ENCODE measurements around the gene DPEP1.

DPEP1 gene

DNA sequence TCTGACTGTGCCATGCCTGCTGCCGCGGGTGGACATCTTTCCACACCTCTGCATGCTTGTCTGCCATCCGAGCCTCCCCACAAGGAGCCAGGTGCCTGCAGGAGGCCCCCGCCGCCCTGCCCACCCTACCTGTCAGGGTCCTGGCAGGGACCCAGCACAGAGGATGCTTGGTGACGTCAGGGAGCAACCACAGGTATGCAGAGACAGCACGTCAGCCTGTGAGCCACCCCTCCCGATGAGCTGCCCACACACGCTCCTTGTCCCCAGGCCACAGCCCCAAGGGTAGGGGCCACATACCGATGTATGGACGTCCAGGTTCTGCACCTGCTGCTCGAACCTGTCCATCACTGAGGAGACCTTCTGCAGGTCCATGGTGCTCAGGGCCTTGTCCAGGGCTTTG is 33.5 kb downstream of the DPEP1 start:
- TF ChIP-seq CTCF (IDR thresholded peaks at IDR 0.05; ENCODE audit: control insufficient read depth, insufficient read depth, low read depth, low read length, missing control alignments), result no peak
- no peak overlapping the region for H3K4me3 ChIP-seq (ENCODE audit: control insufficient read depth, low read depth, low read length)
- DNase-seq (ENCODE audit: low read depth), result no peak

DNA sequence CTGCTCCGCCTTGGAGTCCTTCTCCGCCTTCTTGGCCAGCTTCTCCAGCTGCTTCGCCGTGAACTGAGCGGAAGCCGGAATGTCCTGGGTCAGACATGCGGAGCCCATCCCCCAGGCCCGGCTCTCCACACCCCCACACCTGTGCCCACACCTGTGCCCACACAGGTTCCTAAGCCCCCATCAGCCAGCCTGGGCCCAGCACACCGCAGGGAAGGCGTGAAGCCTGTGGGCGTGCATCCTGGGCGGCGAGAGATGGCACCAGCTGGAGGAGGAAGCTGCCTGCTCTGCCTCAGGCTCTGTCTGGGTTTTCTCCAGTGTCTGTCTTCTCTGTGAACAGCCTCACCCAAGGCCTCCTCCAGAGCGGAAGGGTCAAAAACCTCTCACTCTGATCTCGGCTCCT is 38.1 kb downstream of the DPEP1 start:
- no peak for DNase-seq (ENCODE audit: low read depth)
- H3K4me3 ChIP-seq (ENCODE audit: control insufficient read depth, low read depth, low read length), result no peak overlapping the region
- no peak for TF ChIP-seq CTCF (IDR thresholded peaks at IDR 0.05; ENCODE audit: control insufficient read depth, insufficient read depth, low read depth, low read length, missing control alignments)

GRCh38 chr16:89653656-89654295 is 40.3 kb downstream of the DPEP1 start:
- TF ChIP-seq CTCF (IDR thresholded peaks at IDR 0.05; ENCODE audit: control insufficient read depth, insufficient read depth, low read depth, low read length, missing control alignments), result no peak
- DNase-seq (ENCODE audit: low read depth), result no peak
- no peak overlapping the region for H3K4me3 ChIP-seq (ENCODE audit: control insufficient read depth, low read depth, low read length)

DNA sequence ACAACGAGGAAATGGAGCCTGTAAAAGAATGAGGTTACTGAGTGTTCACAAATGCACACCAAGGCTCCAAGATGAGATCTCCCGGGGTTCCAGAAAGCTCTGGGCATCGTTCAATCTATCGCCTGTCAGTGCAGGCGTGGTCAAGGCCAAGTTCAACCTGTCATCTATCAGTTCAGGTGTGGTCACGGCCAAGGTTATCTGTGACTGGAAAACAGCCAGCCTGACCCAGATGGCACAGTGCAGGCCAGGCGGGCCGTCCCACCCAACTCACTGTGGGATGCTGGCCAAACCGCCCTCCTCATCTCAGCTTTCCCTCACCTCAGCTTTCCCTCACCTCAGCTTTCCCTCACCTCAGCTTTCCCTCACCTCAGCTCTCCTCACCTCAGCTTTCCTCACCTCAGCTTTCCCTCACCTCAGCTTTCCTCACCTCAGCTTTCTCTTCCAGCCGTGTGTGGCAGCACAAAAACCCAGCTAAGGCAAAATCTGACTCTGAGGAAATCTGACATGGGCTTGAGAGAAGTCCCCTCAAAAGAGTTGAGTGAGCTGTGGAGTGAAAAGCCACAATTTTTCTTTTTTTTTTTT is 41.7 kb downstream of the DPEP1 start:
- no peak for DNase-seq (ENCODE audit: low read depth)
- no peak overlapping the region for H3K4me3 ChIP-seq (ENCODE audit: control insufficient read depth, low read depth, low read length)
- TF ChIP-seq CTCF (IDR thresholded peaks at IDR 0.05; ENCODE audit: control insufficient read depth, insufficient read depth, low read depth, low read length, missing control alignments), result no peak

GRCh38 chr16:89656435-89657121 is 43.1 kb downstream of the DPEP1 start:
- TF ChIP-seq CTCF (IDR thresholded peaks at IDR 0.05; ENCODE audit: control insufficient read depth, insufficient read depth, low read depth, low read length, missing control alignments), result no peak

DNA sequence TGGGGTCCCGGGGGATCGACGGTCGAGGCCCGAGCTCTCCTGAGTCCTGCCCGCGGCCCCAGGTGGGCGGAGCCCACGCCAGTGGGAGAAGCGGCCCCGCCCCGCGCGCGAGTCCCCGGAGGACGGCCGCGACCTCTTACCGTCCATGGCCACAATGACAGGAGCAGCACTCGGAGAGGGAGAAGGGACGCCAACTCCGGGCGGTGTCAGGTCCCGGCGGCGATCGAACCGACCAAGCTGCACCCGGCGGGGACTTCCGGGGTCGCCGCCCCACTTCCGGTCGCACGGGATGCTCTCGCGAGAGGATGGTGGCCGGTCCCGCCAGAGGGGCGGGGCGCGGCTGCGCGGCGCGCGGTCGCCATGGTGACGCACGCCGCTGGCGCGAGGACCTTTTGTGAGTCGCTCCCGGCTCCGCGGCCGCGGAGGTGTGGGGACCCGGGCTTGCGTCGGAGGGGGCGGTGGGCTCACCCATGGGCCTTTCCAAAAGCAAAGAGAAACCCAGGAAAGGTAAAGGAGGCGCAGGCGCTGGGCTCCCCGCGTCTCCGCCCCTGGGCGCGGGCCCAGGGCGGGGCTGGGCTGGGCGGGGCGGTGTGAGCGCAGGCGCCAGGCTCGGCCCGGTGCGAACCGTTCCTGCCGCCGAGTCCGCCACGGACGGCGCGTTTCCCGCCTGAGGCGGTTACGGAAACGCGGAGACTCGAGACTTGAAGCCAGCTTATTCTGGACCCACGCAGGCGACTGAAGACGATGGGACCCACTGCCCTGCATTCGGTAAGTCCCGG is 44.2 kb downstream of the DPEP1 start, which contains the start of the genes CHMP1A and SPATA33:
TSS of gene CHMP1A (minus strand) at position 267 of the 779 bp plus-strand sequence. CDS start at position 147, 120 bp downstream.
TSS of gene SPATA33 (plus strand) at position 395 of the 779 bp plus-strand sequence. CDS start at position 471, 76 bp downstream.
- no peak for DNase-seq (ENCODE audit: low read depth)
- H3K4me3 ChIP-seq (ENCODE audit: control insufficient read depth, low read depth, low read length), result peak within 1 kb of the TSS; percentile 86
- TF ChIP-seq CTCF (IDR thresholded peaks at IDR 0.05; ENCODE audit: control insufficient read depth, insufficient read depth, low read depth, low read length, missing control alignments), result no peak

More at GRCh38 chr16:89656435-89657121, 43.1 kb downstream of the DPEP1 start:
- DNase-seq (ENCODE audit: low read depth), result no peak
- peak overlapping the region; percentile 86 for H3K4me3 ChIP-seq (ENCODE audit: control insufficient read depth, low read depth, low read length)

Measured in AG09309 (cell line).